Glomerular visceral epithelial cell (primary cell): Measurements from ENCODE around the gene MAOA.
"Not testable (repeated sequence)": the region's sequence is repeated elsewhere in the genome, so short reads cannot be mapped to it uniquely, and the experiment has no call there.

ENCODE experiments used
- DNase-seq: peaks from one replicate; pipeline ENCODE4 v3.0.0-alpha.2; 2016; ENCODE audit errors: extremely low spot score

The MAOA gene

GRCh38 chrX:43663173-43663572 lies 7.1 kb downstream of the MAOA start:
- no peak for DNase-seq

- DNase-seq = no peak
Observed at GRCh38 chrX:43664258-43664657, 8.2 kb downstream of the MAOA start.

- DNase-seq = no peak
Observed at GRCh38 chrX:43664708-43665107, 8.6 kb downstream of the MAOA start.

- no peak for DNase-seq
Observed at GRCh38 chrX:43666311-43666912, 10.3 kb downstream of the MAOA start.

GRCh38 chrX:43675965-43676628 lies 20.0 kb downstream of the MAOA start:
- not testable (repeated sequence) for DNase-seq

GRCh38 chrX:43676971-43677572 lies 21.0 kb downstream of the MAOA start:
- peak; percentile 31 for DNase-seq

GRCh38 chrX:43677993-43678392 lies 21.9 kb downstream of the MAOA start:
- DNase-seq = no peak

- DNase-seq = no peak
Observed at GRCh38 chrX:43679058-43679457, 23.0 kb downstream of the MAOA start.

- no peak for DNase-seq
Observed at GRCh38 chrX:43679778-43680177, 23.7 kb downstream of the MAOA start.

GRCh38 chrX:43682726-43683125 lies 26.6 kb downstream of the MAOA start:
- no peak for DNase-seq

- no peak for DNase-seq
Observed at GRCh38 chrX:43685221-43685620, 29.1 kb downstream of the MAOA start.

- DNase-seq = no peak
Observed at GRCh38 chrX:43688586-43688985, 32.5 kb downstream of the MAOA start.

GRCh38 chrX:43693602-43694406 lies 37.7 kb downstream of the MAOA start:
- DNase-seq = no peak

- DNase-seq = no peak
Observed at GRCh38 chrX:43699475-43699874, 43.4 kb downstream of the MAOA start.

GRCh38 chrX:43702079-43702524 lies 46.0 kb downstream of the MAOA start:
- no peak for DNase-seq

- DNase-seq = no peak
Observed at GRCh38 chrX:43702660-43703059, 46.6 kb downstream of the MAOA start.

- peak; percentile 41 for DNase-seq
Observed at GRCh38 chrX:43703211-43703791, 47.2 kb downstream of the MAOA start.

- no peak for DNase-seq
Observed at GRCh38 chrX:43706786-43707370, 50.8 kb downstream of the MAOA start.

- no peak for DNase-seq
Observed at GRCh38 chrX:43707812-43708548, 51.9 kb downstream of the MAOA start.

GRCh38 chrX:43716144-43716543 lies 60.0 kb downstream of the MAOA start:
- DNase-seq = no peak

GRCh38 chrX:43716696-43717095 lies 60.6 kb downstream of the MAOA start:
- no peak for DNase-seq
